ENCODE results near the gene SAYSD1. TPM values are rescaled to one million over a fixed set of nuclear protein-coding genes. Genes with fewer than 3 reads are reported as not detected.

The SAYSD1 gene
- total RNA-seq, 2 experiments from 2014 or later = 11.3 TPM

GRCh38 chr6:39077882-39078594 is 36.9 kb downstream of the SAYSD1 start:
- Mint-ChIP-seq H3K4me1 (peaks cover 6% of the 10 kb centered on the region), H3K27ac (no peak overlapping the region), H3K27me3 (peaks cover 3% of the 10 kb centered on the region), H3K36me3 (no peaks in the 10 kb centered on the region), H3K4me3 (no peak overlapping the region), H3K9me3 (no peaks in the 10 kb centered on the region)
- DNase-seq = no peak

GRCh38 chr6:39076623-39077535 is 38.1 kb downstream of the SAYSD1 start:
- no peak for DNase-seq
- H3K4me3 Mint-ChIP-seq = no peak overlapping the region
- no peaks in the 10 kb centered on the region for H3K36me3 Mint-ChIP-seq
- no peaks in the 10 kb centered on the region for H3K9me3 Mint-ChIP-seq
- no peaks in the 10 kb centered on the region for H3K27me3 Mint-ChIP-seq
- peaks cover 6% of the 10 kb centered on the region for H3K4me1 Mint-ChIP-seq
- no peak overlapping the region for H3K27ac Mint-ChIP-seq

- H3K4me1 Mint-ChIP-seq = peaks cover 6% of the 10 kb centered on the region
- no peak for DNase-seq
- no peak overlapping the region for H3K27ac Mint-ChIP-seq
- no peak overlapping the region for H3K4me3 Mint-ChIP-seq
- H3K36me3 Mint-ChIP-seq = no peaks in the 10 kb centered on the region
- H3K27me3 Mint-ChIP-seq = no peaks in the 10 kb centered on the region
- H3K9me3 Mint-ChIP-seq = no peaks in the 10 kb centered on the region
Measured at GRCh38 chr6:39075807-39076622, 39.0 kb downstream of the SAYSD1 start.

GRCh38 chr6:39075010-39075686 is 39.8 kb downstream of the SAYSD1 start:
- H3K36me3 Mint-ChIP-seq = no peaks in the 10 kb centered on the region
- H3K4me3 Mint-ChIP-seq = no peak overlapping the region
- no peaks in the 10 kb centered on the region for H3K27me3 Mint-ChIP-seq
- no peaks in the 10 kb centered on the region for H3K9me3 Mint-ChIP-seq
- no peak overlapping the region for H3K27ac Mint-ChIP-seq
- DNase-seq = no peak
- peaks cover 6% of the 10 kb centered on the region for H3K4me1 Mint-ChIP-seq

GRCh38 chr6:39074486-39074885 is 40.5 kb downstream of the SAYSD1 start:
- H3K27ac Mint-ChIP-seq = no peak overlapping the region
- no peaks in the 10 kb centered on the region for H3K36me3 Mint-ChIP-seq
- H3K4me3 Mint-ChIP-seq = no peak overlapping the region
- peaks cover 1% of the 10 kb centered on the region for H3K9me3 Mint-ChIP-seq
- peaks cover 6% of the 10 kb centered on the region for H3K4me1 Mint-ChIP-seq
- no peak for DNase-seq
- H3K27me3 Mint-ChIP-seq = no peaks in the 10 kb centered on the region

GRCh38 chr6:39073471-39074355 is 41.3 kb downstream of the SAYSD1 start:
- peaks cover 6% of the 10 kb centered on the region for H3K4me1 Mint-ChIP-seq
- H3K27ac Mint-ChIP-seq = no peak overlapping the region
- H3K4me3 Mint-ChIP-seq = no peak overlapping the region
- no peaks in the 10 kb centered on the region for H3K27me3 Mint-ChIP-seq
- no peaks in the 10 kb centered on the region for H3K36me3 Mint-ChIP-seq
- H3K9me3 Mint-ChIP-seq = peaks cover 1% of the 10 kb centered on the region
- DNase-seq = no peak

GRCh38 chr6:39072830-39073229 is 42.2 kb downstream of the SAYSD1 start:
- Mint-ChIP-seq H3K27ac (no peak overlapping the region), H3K27me3 (no peaks in the 10 kb centered on the region), H3K36me3 (no peaks in the 10 kb centered on the region), H3K9me3 (peaks cover 1% of the 10 kb centered on the region), H3K4me3 (no peak overlapping the region), H3K4me1 (peaks cover 6% of the 10 kb centered on the region)
- no peak for DNase-seq

- Mint-ChIP-seq H3K9me3 (peaks cover 1% of the 10 kb centered on the region), H3K4me1 (no peaks in the 10 kb centered on the region)
- DNase-seq = no peak
Measured at GRCh38 chr6:39068391-39068790, 46.6 kb downstream of the SAYSD1 start.

GRCh38 chr6:39065561-39065960 is 49.4 kb downstream of the SAYSD1 start:
- H3K27me3 Mint-ChIP-seq = peaks cover 4% of the 10 kb centered on the region
- H3K9me3 Mint-ChIP-seq = peaks cover 1% of the 10 kb centered on the region
- H3K4me3 Mint-ChIP-seq = no peak overlapping the region
- DNase-seq = no peak
- H3K4me1 Mint-ChIP-seq = no peaks in the 10 kb centered on the region
- no peaks in the 10 kb centered on the region for H3K36me3 Mint-ChIP-seq
- no peak overlapping the region for H3K27ac Mint-ChIP-seq

More at GRCh38 chr6:39068391-39068790, 46.6 kb downstream of the SAYSD1 start:
- H3K4me3 Mint-ChIP-seq = no peak overlapping the region
- H3K36me3 Mint-ChIP-seq = no peaks in the 10 kb centered on the region
- peaks cover 4% of the 10 kb centered on the region for H3K27me3 Mint-ChIP-seq
- no peak overlapping the region for H3K27ac Mint-ChIP-seq

- H3K27ac Mint-ChIP-seq = no peak overlapping the region
- H3K4me1 Mint-ChIP-seq = no peaks in the 10 kb centered on the region
- DNase-seq = no peak
- H3K9me3 Mint-ChIP-seq = no peaks in the 10 kb centered on the region
- no peaks in the 10 kb centered on the region for H3K36me3 Mint-ChIP-seq
- H3K27me3 Mint-ChIP-seq = peaks cover 4% of the 10 kb centered on the region
- H3K4me3 Mint-ChIP-seq = no peak overlapping the region
Measured at GRCh38 chr6:39063526-39063925, 51.5 kb downstream of the SAYSD1 start.

- H3K4me3 Mint-ChIP-seq = no peak overlapping the region
- peaks cover 4% of the 10 kb centered on the region for H3K27me3 Mint-ChIP-seq
- H3K9me3 Mint-ChIP-seq = no peaks in the 10 kb centered on the region
- DNase-seq = no peak
- no peak overlapping the region for H3K27ac Mint-ChIP-seq
- H3K4me1 Mint-ChIP-seq = no peaks in the 10 kb centered on the region
- H3K36me3 Mint-ChIP-seq = no peaks in the 10 kb centered on the region
Measured at GRCh38 chr6:39062014-39062740, 52.8 kb downstream of the SAYSD1 start.

GRCh38 chr6:39061588-39061987 is 53.4 kb downstream of the SAYSD1 start:
- H3K27ac Mint-ChIP-seq = no peak overlapping the region
- no peak for DNase-seq
- H3K36me3 Mint-ChIP-seq = no peaks in the 10 kb centered on the region
- no peaks in the 10 kb centered on the region for H3K4me1 Mint-ChIP-seq
- H3K27me3 Mint-ChIP-seq = peaks cover 6% of the 10 kb centered on the region
- no peaks in the 10 kb centered on the region for H3K9me3 Mint-ChIP-seq
- no peak overlapping the region for H3K4me3 Mint-ChIP-seq

GRCh38 chr6:39061182-39061581 is 53.8 kb downstream of the SAYSD1 start:
- H3K27me3 Mint-ChIP-seq = peaks cover 9% of the 10 kb centered on the region
- no peak overlapping the region for H3K4me3 Mint-ChIP-seq
- H3K36me3 Mint-ChIP-seq = no peaks in the 10 kb centered on the region
- no peak overlapping the region for H3K27ac Mint-ChIP-seq
- no peaks in the 10 kb centered on the region for H3K4me1 Mint-ChIP-seq
- DNase-seq = no peak
- H3K9me3 Mint-ChIP-seq = no peaks in the 10 kb centered on the region
